ENCODE data around the gene NKG7. TPM values are rescaled to one million over a fixed set of nuclear protein-coding genes. Genes with fewer than 3 reads are reported as not detected.
A peak's percentile ranks its signal among the peaks of the same experiment; 100 is the strongest.

The NKG7 gene
- total RNA-seq, 2 experiments from 2014 or later: 401 to 410 TPM

- peaks cover 22% of the 10 kb centered on the region for H3K27me3 Mint-ChIP-seq (ENCODE audit: low read depth)
- H3K9me3 Mint-ChIP-seq (ENCODE audit: insufficient read depth): no peaks in the 10 kb centered on the region
- peaks cover 3% of the 10 kb centered on the region for H3K36me3 Mint-ChIP-seq (ENCODE audit: low read depth)
- peaks cover 18% of the 10 kb centered on the region for H3K4me1 Mint-ChIP-seq (ENCODE audit: low read depth)
- ChIA-PET POLR2A (no interaction called here), CTCF (no interaction called here)
- ATAC-seq: no peak
- no peak overlapping the region for H3K27ac Mint-ChIP-seq
- no peak overlapping the region for H3K4me3 Mint-ChIP-seq
- no peak for DNase-seq
Observed at GRCh38 chr19:51330366-51330765, 42.1 kb downstream of the NKG7 start.

GRCh38 chr19:51329411-51329810, 43.0 kb downstream of the NKG7 start:
- DNase-seq: no peak
- no peak for ATAC-seq
- H3K4me1 Mint-ChIP-seq (ENCODE audit: low read depth): peaks cover 18% of the 10 kb centered on the region
- peaks cover 25% of the 10 kb centered on the region for H3K27me3 Mint-ChIP-seq (ENCODE audit: low read depth)
- no peak overlapping the region for H3K4me3 Mint-ChIP-seq
- H3K27ac Mint-ChIP-seq: no peak overlapping the region
- ChIA-PET POLR2A (no interaction called here), CTCF (no interaction called here)
- H3K36me3 Mint-ChIP-seq (ENCODE audit: low read depth): peaks cover 3% of the 10 kb centered on the region
- H3K9me3 Mint-ChIP-seq (ENCODE audit: insufficient read depth): no peaks in the 10 kb centered on the region

- CTCF ChIA-PET: interaction anchor here (1.2 kb wide), 1 partner anchor 169 kb away, joined by 3 read pairs; no protein-coding TSS in a partner anchor
- Mint-ChIP-seq H3K27ac (no peak overlapping the region), H3K4me3 (peak overlapping the region; percentile 59), H3K9me3 (ENCODE audit: insufficient read depth) (no peaks in the 10 kb centered on the region), H3K4me1 (ENCODE audit: low read depth) (peaks cover 20% of the 10 kb centered on the region), H3K27me3 (ENCODE audit: low read depth) (peaks cover 41% of the 10 kb centered on the region), H3K36me3 (ENCODE audit: low read depth) (peaks cover 3% of the 10 kb centered on the region)
- DNase-seq (peak; percentile 75), ATAC-seq (peak; percentile 79)
- POLR2A ChIA-PET: no interaction called here
Observed at GRCh38 chr19:51327066-51328001, 45.1 kb downstream of the NKG7 start.

- Mint-ChIP-seq H3K9me3 (ENCODE audit: insufficient read depth) (no peaks in the 10 kb centered on the region), H3K4me3 (no peak overlapping the region), H3K27ac (no peak overlapping the region), H3K36me3 (ENCODE audit: low read depth) (no peaks in the 10 kb centered on the region), H3K4me1 (ENCODE audit: low read depth) (peaks cover 20% of the 10 kb centered on the region), H3K27me3 (ENCODE audit: low read depth) (peaks cover 44% of the 10 kb centered on the region)
- CTCF ChIA-PET: interaction anchor here (1.2 kb wide), 1 partner anchor 168 kb away, joined by 3 read pairs; no protein-coding TSS in a partner anchor
- no peak for ATAC-seq
- POLR2A ChIA-PET: no interaction called here
- no peak for DNase-seq
Observed at GRCh38 chr19:51326216-51327065, 46.0 kb downstream of the NKG7 start.

- peaks cover 20% of the 10 kb centered on the region for H3K4me1 Mint-ChIP-seq (ENCODE audit: low read depth)
- H3K36me3 Mint-ChIP-seq (ENCODE audit: low read depth): no peaks in the 10 kb centered on the region
- POLR2A ChIA-PET: no interaction called here
- H3K27ac Mint-ChIP-seq: no peak overlapping the region
- peaks cover 45% of the 10 kb centered on the region for H3K27me3 Mint-ChIP-seq (ENCODE audit: low read depth)
- CTCF ChIA-PET: no interaction called here
- H3K4me3 Mint-ChIP-seq: no peak overlapping the region
- DNase-seq (peak; percentile 40), ATAC-seq (no peak)
- no peaks in the 10 kb centered on the region for H3K9me3 Mint-ChIP-seq (ENCODE audit: insufficient read depth)
Observed at GRCh38 chr19:51325161-51325976, 47.1 kb downstream of the NKG7 start.

- H3K27ac Mint-ChIP-seq: no peak overlapping the region
- no peaks in the 10 kb centered on the region for H3K36me3 Mint-ChIP-seq (ENCODE audit: low read depth)
- H3K9me3 Mint-ChIP-seq (ENCODE audit: insufficient read depth): no peaks in the 10 kb centered on the region
- ATAC-seq (no peak), DNase-seq (no peak)
- peaks cover 45% of the 10 kb centered on the region for H3K27me3 Mint-ChIP-seq (ENCODE audit: low read depth)
- CTCF ChIA-PET: no interaction called here
- H3K4me1 Mint-ChIP-seq (ENCODE audit: low read depth): peaks cover 16% of the 10 kb centered on the region
- no peak overlapping the region for H3K4me3 Mint-ChIP-seq
- POLR2A ChIA-PET: no interaction called here
Observed at GRCh38 chr19:51324167-51324481, 48.3 kb downstream of the NKG7 start.

GRCh38 chr19:51323481-51324166, 48.8 kb downstream of the NKG7 start:
- H3K4me3 Mint-ChIP-seq: no peak overlapping the region
- no peak for ATAC-seq
- no peak overlapping the region for H3K27ac Mint-ChIP-seq
- ChIA-PET POLR2A (no interaction called here), CTCF (no interaction called here)
- DNase-seq: no peak
- no peaks in the 10 kb centered on the region for H3K36me3 Mint-ChIP-seq (ENCODE audit: low read depth)
- H3K4me1 Mint-ChIP-seq (ENCODE audit: low read depth): peaks cover 16% of the 10 kb centered on the region
- H3K9me3 Mint-ChIP-seq (ENCODE audit: insufficient read depth): no peaks in the 10 kb centered on the region
- peaks cover 42% of the 10 kb centered on the region for H3K27me3 Mint-ChIP-seq (ENCODE audit: low read depth)

- CTCF ChIA-PET: no interaction called here
- Mint-ChIP-seq H3K27ac (no peak overlapping the region), H3K4me3 (no peak overlapping the region), H3K36me3 (ENCODE audit: low read depth) (no peaks in the 10 kb centered on the region), H3K27me3 (ENCODE audit: low read depth) (peaks cover 34% of the 10 kb centered on the region), H3K4me1 (ENCODE audit: low read depth) (peaks cover 12% of the 10 kb centered on the region), H3K9me3 (ENCODE audit: insufficient read depth) (no peaks in the 10 kb centered on the region)
- ATAC-seq (no peak), DNase-seq (no peak)
- POLR2A ChIA-PET: no interaction called here
Observed at GRCh38 chr19:51321799-51322198, 50.7 kb downstream of the NKG7 start.

Other genes with a start within 250 kb of the NKG7 start
- gene SIGLEC9, start 247.7 kb downstream of the NKG7 start, total RNA-seq: under 1 TPM; 0.58 to 0.60 TPM
- not detected for gene SIGLEC7, start 230.4 kb downstream of the NKG7 start, total RNA-seq
- 1 to 10 TPM; 2.3 to 4.0 TPM for gene CD33, start 147.6 kb downstream of the NKG7 start, total RNA-seq
- gene SIGLECL1, start 121.6 kb downstream of the NKG7 start, total RNA-seq: not detected
- gene IGLON5, start 61.0 kb downstream of the NKG7 start, total RNA-seq: not detected
- gene VSIG10L, start 30.5 kb downstream of the NKG7 start, total RNA-seq: 1 to 10 TPM; 1.8 to 2.0 TPM
- gene ETFB, start 6.3 kb downstream of the NKG7 start, total RNA-seq: 100 to 1,000 TPM; 137 to 141 TPM
- gene CLDND2, start 3.7 kb downstream of the NKG7 start, total RNA-seq: 1 to 10 TPM; 8.5 to 10.0 TPM
- gene LIM2, start 15.3 kb upstream of the NKG7 start, total RNA-seq: not detected
- not detected for gene C19orf84, start 17.9 kb upstream of the NKG7 start, total RNA-seq
- gene SIGLEC10, start 45.0 kb upstream of the NKG7 start, total RNA-seq: under 1 TPM; 0.83 to 0.92 TPM
- not detected for gene SIGLEC8, start 85.8 kb upstream of the NKG7 start, total RNA-seq
- not detected for gene CEACAM18, start 105.9 kb upstream of the NKG7 start, total RNA-seq
- gene SIGLEC12, start 129.1 kb upstream of the NKG7 start, total RNA-seq: under 1 TPM; 0.34 to 0.53 TPM
- gene SIGLEC6, start 159.0 kb upstream of the NKG7 start, total RNA-seq: under 1 TPM in 1 of 2 experiments, not detected in 1; 0.29 TPM
- gene ZNF175, start 198.6 kb upstream of the NKG7 start, total RNA-seq: 1 to 10 TPM; 8.4 to 9.7 TPM

Measured in activated CD8-positive, alpha-beta T cell treated with anti-CD3 and anti-CD28 coated beads, Interleukin-2, amount 10 ng/mL, durations not matched to agents 7 days and 5 days (primary cell).